ACHN (cell line): ENCODE results near the gene ITPR1.

ENCODE experiments used
- DNase-seq: peaks from one replicate; pipeline ENCODE4 v3.0.0-alpha.2; 2015
- in situ Hi-C: cut with HindIII; loops from 2 replicates; pipeline ENCODE4 v1.10.0; 2017; ENCODE audit warnings: low sequenced_read_pairs, low pct_ligation_motif_present, low pct_unique_long_range_greater_than_20kb

ITPR1 gene

GRCh38 chr3:4814904-4815574 is 321.9 kb downstream of the ITPR1 start:
- no peak for DNase-seq
- in situ Hi-C loops = no loop called here

- DNase-seq = no peak
- in situ Hi-C loops = no loop called here
These were observed 323.2 kb downstream of the ITPR1 start for GRCh38 chr3:4816306-4816705.

GRCh38 chr3:4816718-4817117 is 323.6 kb downstream of the ITPR1 start:
- in situ Hi-C loops = no loop called here
- no peak for DNase-seq

GRCh38 chr3:4817128-4817527 is 324.0 kb downstream of the ITPR1 start:
- in situ Hi-C loops = no loop called here
- DNase-seq = no peak

GRCh38 chr3:4818164-4818563 is 325.0 kb downstream of the ITPR1 start:
- no peak for DNase-seq
- in situ Hi-C loops = no loop called here

- no peak for DNase-seq
- in situ Hi-C loops = no loop called here
These were observed 326.0 kb downstream of the ITPR1 start for GRCh38 chr3:4818986-4819693.

- DNase-seq = no peak
- in situ Hi-C loops = no loop called here
These were observed 326.6 kb downstream of the ITPR1 start for GRCh38 chr3:4819746-4820145.

GRCh38 chr3:4820296-4821121 is 327.4 kb downstream of the ITPR1 start:
- DNase-seq = no peak
- in situ Hi-C loops = no loop called here

GRCh38 chr3:4821338-4821737 is 328.2 kb downstream of the ITPR1 start:
- no peak for DNase-seq

GRCh38 chr3:4821975-4822374 is 328.8 kb downstream of the ITPR1 start:
- in situ Hi-C loops = no loop called here
- no peak for DNase-seq

More at GRCh38 chr3:4821338-4821737, 328.2 kb downstream of the ITPR1 start:
- in situ Hi-C loops = no loop called here

GRCh38 chr3:4822568-4822967 is 329.4 kb downstream of the ITPR1 start:
- in situ Hi-C loops = no loop called here
- DNase-seq = no peak

GRCh38 chr3:4823385-4823784 is 330.2 kb downstream of the ITPR1 start:
- no peak for DNase-seq
- in situ Hi-C loops = no loop called here

- in situ Hi-C loops = no loop called here
- no peak for DNase-seq
These were observed 331.1 kb downstream of the ITPR1 start for GRCh38 chr3:4823986-4824925.

- DNase-seq = peak; percentile 70
- in situ Hi-C loops = no loop called here
These were observed 331.8 kb downstream of the ITPR1 start for GRCh38 chr3:4824926-4825325.

GRCh38 chr3:4825436-4826236 is 332.5 kb downstream of the ITPR1 start:
- in situ Hi-C loops = no loop called here
- peak; percentile 20 for DNase-seq

GRCh38 chr3:4826237-4827100 is 333.3 kb downstream of the ITPR1 start:
- in situ Hi-C loops = no loop called here

GRCh38 chr3:4827767-4828166 is 334.6 kb downstream of the ITPR1 start:
- in situ Hi-C loops = no loop called here
- no peak for DNase-seq

More at GRCh38 chr3:4826237-4827100, 333.3 kb downstream of the ITPR1 start:
- peak; percentile 52 for DNase-seq
